A673 (cell line): ENCODE measurements around the gene PTK7. TPM values are rescaled to one million over a fixed set of nuclear protein-coding genes. Genes with fewer than 3 reads are reported as not detected.

ENCODE experiments used
- BruUV-seq: library from RNA; stranded (reverse); fragments of 400-500 nt; replicated peaks from 2 replicates; lab custom pipeline; 2021; lab: Mats Ljungman, UMichigan
- CTCF ChIA-PET: fragments of 300-600 bp; sonication (Branson Sonifier 250); formaldehyde crosslinking; loops from one replicate; lab custom pipeline; 2022; ENCODE audit warnings: antibody characterized with exemption; lab: Charles Lee
- POLR2A ChIA-PET: fragments of 300-600 bp; sonication (Branson Sonifier 250); formaldehyde crosslinking; loops from one replicate; lab custom pipeline; 2022; ENCODE audit warnings: antibody characterized with exemption; ENCODE audit not compliant: low non-redundant PET; lab: Charles Lee
- DNase-seq: peaks from one replicate; pipeline ENCODE4 v3.0.0-alpha.2; 2015; ENCODE audit warnings: low spot score
- H3K27ac ChIP-seq: fragments of 200-600 bp; sonication (generic); 2 replicates; pipeline ENCODE4 v1.5.1; 2016; ENCODE audit warnings: mixed run types, low read depth, mild to moderate bottlenecking, mixed read lengths, antibody characterized with exemption, low read length; ENCODE audit not compliant: poor library complexity, severe bottlenecking
- H3K27me3 ChIP-seq: fragments of 200-600 bp; sonication (generic); replicated peaks from 2 replicates; pipeline ENCODE4 v1.6.1; 2017; ENCODE audit warnings: mixed run types, low read depth, mild to moderate bottlenecking, mixed read lengths, antibody characterized with exemption, low read length; ENCODE audit not compliant: insufficient read depth, poor library complexity
- H3K36me3 ChIP-seq: fragments of 200-600 bp; sonication (generic); 2 replicates; pipeline ENCODE4 v1.6.1; 2016; ENCODE audit warnings: mixed run types, mild to moderate bottlenecking, mixed read lengths, antibody characterized with exemption, low read length; ENCODE audit not compliant: insufficient read depth, poor library complexity, severe bottlenecking
- H3K4me1 ChIP-seq: fragments of 200-600 bp; sonication (generic); 2 replicates; pipeline ENCODE4 v1.6.1; 2017; ENCODE audit warnings: mixed run types, mild to moderate bottlenecking, mixed read lengths, antibody characterized with exemption, low read length; ENCODE audit not compliant: insufficient read depth, poor library complexity, severe bottlenecking
- H3K4me3 ChIP-seq: fragments of 200-600 bp; sonication (generic); 2 replicates; pipeline ENCODE4 v1.5.1; 2016; ENCODE audit warnings: low read depth, mixed run types, mild to moderate bottlenecking, mixed read lengths, low read length; ENCODE audit not compliant: poor library complexity, severe bottlenecking
- H3K9me3 ChIP-seq: fragments of 200-600 bp; sonication (generic); 2 replicates; pipeline ENCODE4 v1.6.1; 2016; ENCODE audit warnings: mixed run types, low read depth, mild to moderate bottlenecking, mixed read lengths, antibody characterized with exemption, low read length; ENCODE audit not compliant: poor library complexity, severe bottlenecking
- CTCF ChIP-seq: fragments of 300-800, 200-600 bp; sonication (generic); conservative IDR thresholded peaks from 2 replicates; pipeline ENCODE4 v1.5.1; 2017; ENCODE audit warnings: low read depth, mild to moderate bottlenecking, antibody characterized with exemption, low read length, moderate library complexity, mixed read lengths
- EZH2 ChIP-seq: fragments of 200-600 bp; sonication (generic); IDR thresholded peaks from 2 replicates; pipeline ENCODE4 v1.6.1; 2017; ENCODE audit warnings: borderline replicate concordance, low read depth, mild to moderate bottlenecking, mixed read lengths, antibody characterized with exemption, low read length; ENCODE audit not compliant: poor library complexity, severe bottlenecking
- intact Hi-C: fragments of 100-400 bp; cut with micrococcal nuclease; formaldehyde crosslinking; loops from one replicate; pipeline ENCODE4 v1.10.0; 2022; ENCODE audit not compliant: unreplicated experiment
- total RNA-seq: library from RNA; stranded (reverse); gene quantifications from 2 replicates; pipeline ENCODE4 v1.2.3, GENCODE V29; 2021

The PTK7 gene
- total RNA-seq, 1 experiment from 2014 or later = 84.5 TPM

- ChIA-PET POLR2A (no interaction called here), CTCF (no interaction called here)
- no peak for DNase-seq
- Histone ChIP-seq H3K4me1 (no peaks in the 10 kb centered on the region), H3K4me3 (no peak overlapping the region), H3K9me3 (no peaks in the 10 kb centered on the region), H3K36me3 (no peaks in the 10 kb centered on the region), H3K27ac (no peak overlapping the region), H3K27me3 (no peaks in the 10 kb centered on the region)
- no TSS peak for BruUV-seq
- no peak for TF ChIP-seq CTCF
- intact Hi-C loops = no loop called here
These were observed 127.6 kb downstream of the PTK7 start for GRCh38 chr6:43203718-43204095.

- no peaks in the 10 kb centered on the region for H3K9me3 ChIP-seq
- POLR2A ChIA-PET = no interaction called here
- no TSS peak for BruUV-seq
- no peak overlapping the region for H3K4me3 ChIP-seq
- no peak for TF ChIP-seq CTCF
- no peak for TF ChIP-seq EZH2
- intact Hi-C loops = no loop called here
- no peak for DNase-seq
- no peaks in the 10 kb centered on the region for H3K4me1 ChIP-seq
- no peaks in the 10 kb centered on the region for H3K36me3 ChIP-seq
- no peaks in the 10 kb centered on the region for H3K27me3 ChIP-seq
- no peak overlapping the region for H3K27ac ChIP-seq
- CTCF ChIA-PET = no interaction called here
These were observed 128.4 kb downstream of the PTK7 start for GRCh38 chr6:43204271-43205105.

- TF ChIP-seq CTCF (no peak), EZH2 (no peak)
- Histone ChIP-seq H3K27ac (no peak overlapping the region), H3K9me3 (no peaks in the 10 kb centered on the region), H3K36me3 (no peaks in the 10 kb centered on the region), H3K4me3 (no peak overlapping the region), H3K27me3 (no peaks in the 10 kb centered on the region), H3K4me1 (no peaks in the 10 kb centered on the region)
- no peak for DNase-seq
- BruUV-seq = no TSS peak
- POLR2A ChIA-PET = no interaction called here
- CTCF ChIA-PET = no interaction called here
- intact Hi-C loops = no loop called here
These were observed 129.7 kb downstream of the PTK7 start for GRCh38 chr6:43205849-43206248.
